Thyroid gland (tissue), 4 donors: ENCODE data around the gene GRIN2A. TPM values are rescaled to one million over a fixed set of nuclear protein-coding genes. Genes with fewer than 3 reads are reported as not detected.

Experiments used
- DNase-seq, 2 donors: peaks; one replicate each; pipeline ENCODE4 v3.0.0-alpha.2; 2019
- H3K27ac ChIP-seq, 3 donors: fragments of 200-600 bp; sonication (generic); 1 replicate in 2 of 3; 2 replicates in 1 of 3; pipeline ENCODE4 v1.5.1; 2016 to 2019; ENCODE audit warnings: mild to moderate bottlenecking in 1 of 3, moderate library complexity in 1 of 3
- H3K27me3 ChIP-seq: fragments of 200-600 bp; sonication (generic); one replicate; pipeline ENCODE4 v1.5.1; 2019
- H3K36me3 ChIP-seq, 2 donors: fragments of 200-600 bp; sonication (generic); one replicate each; pipeline ENCODE4 v1.5.1; 2016 to 2019
- H3K4me1 ChIP-seq, 2 donors: fragments of 200-600 bp; sonication (generic); one replicate each; pipeline ENCODE4 v1.5.1; 2017 to 2019
- H3K4me3 ChIP-seq, 3 donors: fragments of 200-600 bp; sonication (generic); replicated peaks in 1 of 3; 1 replicate in 2 of 3; 2 replicates in 1 of 3; pipeline ENCODE4 v1.5.1; 2016; ENCODE audit warnings: mild to moderate bottlenecking in 1 of 3
- H3K9me3 ChIP-seq: fragments of 200-600 bp; sonication (generic); one replicate; pipeline ENCODE4 v1.5.1; 2017
- POLR2A ChIP-seq, 2 donors: fragments of 450-650 bp; IDR thresholded peaks; one replicate each; pipeline ENCODE4 v1.6.1; 2017; ENCODE audit warnings: antibody characterized with exemption in 2 of 2, mild to moderate bottlenecking in 2 of 2, moderate library complexity in 1 of 2
- WGBS, 2 donors: methylation state at CpG; one replicate each; pipeline ENCODE4 v1.1.5; 2017; 5-methylcytosine and 5-hydroxymethylcytosine counted together
- intact Hi-C: fragments of 100-400 bp; cut with DNase I; formaldehyde crosslinking; loops from one replicate; pipeline ENCODE4 v1.15.1; 2023
- total RNA-seq, 4 donors: library from RNA; depleted of rRNA; stranded (reverse); fragments of >200 nt; gene quantifications; one replicate each; pipeline ENCODE4 v1.2.3, GENCODE V29; 2016
- TF ChIP-seq, protein P1 (sequence below), 6 experiments: fragments of 200-600 bp in 3 of 6; fragments of 450-650 bp in 3 of 6; sonication (generic) in 3 of 6; IDR thresholded peaks; one replicate each; pipeline ENCODE4 v1.5.1; 2016 to 2019; ENCODE audit warnings: antibody characterized with exemption in 6 of 6, mild to moderate bottlenecking in 2 of 6, inconsistent platforms in 1 of 6, moderate library complexity in 1 of 6

The GRIN2A gene
- total RNA-seq, 4 donors from 2014 or later: 0.11 to 1.3 (median 0.53) TPM

DNA sequence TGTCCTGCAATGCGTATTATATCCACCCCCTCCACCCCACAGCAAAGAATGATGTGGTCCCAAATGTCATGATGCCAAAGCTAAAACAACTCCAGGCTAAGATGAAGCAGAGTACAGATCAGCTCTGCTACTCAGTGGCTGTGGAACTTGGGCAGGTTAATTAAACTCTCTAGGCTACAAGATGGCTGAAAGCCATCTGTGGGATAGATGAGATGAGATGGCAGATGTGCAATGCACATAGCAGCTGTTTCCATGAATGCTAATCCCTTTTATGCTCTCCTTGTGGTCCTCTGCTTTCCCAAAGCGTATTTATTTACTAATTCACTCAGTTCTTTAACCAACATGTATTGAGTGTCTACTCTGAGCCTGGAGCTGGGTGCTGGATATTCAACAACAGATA lies 114.4 kb downstream of the GRIN2A start:
- 87 to 89% methylated on average over 2 of the region's 2 CpGs for WGBS, 2 donors
- no peak for DNase-seq
- no peak overlapping the region for H3K4me3 ChIP-seq
- H3K9me3 ChIP-seq: no peaks in the 10 kb centered on the region
- H3K36me3 ChIP-seq: no peaks in the 10 kb centered on the region
- H3K4me1 ChIP-seq: no peaks in the 10 kb centered on the region
- H3K27ac ChIP-seq: no peak overlapping the region
- H3K27me3 ChIP-seq: no peaks in the 10 kb centered on the region
- intact Hi-C loops: no loop called here
- no peak for TF ChIP-seq POLR2A (IDR thresholded peaks at IDR 0.05)
- TF ChIP-seq, protein P1, sequence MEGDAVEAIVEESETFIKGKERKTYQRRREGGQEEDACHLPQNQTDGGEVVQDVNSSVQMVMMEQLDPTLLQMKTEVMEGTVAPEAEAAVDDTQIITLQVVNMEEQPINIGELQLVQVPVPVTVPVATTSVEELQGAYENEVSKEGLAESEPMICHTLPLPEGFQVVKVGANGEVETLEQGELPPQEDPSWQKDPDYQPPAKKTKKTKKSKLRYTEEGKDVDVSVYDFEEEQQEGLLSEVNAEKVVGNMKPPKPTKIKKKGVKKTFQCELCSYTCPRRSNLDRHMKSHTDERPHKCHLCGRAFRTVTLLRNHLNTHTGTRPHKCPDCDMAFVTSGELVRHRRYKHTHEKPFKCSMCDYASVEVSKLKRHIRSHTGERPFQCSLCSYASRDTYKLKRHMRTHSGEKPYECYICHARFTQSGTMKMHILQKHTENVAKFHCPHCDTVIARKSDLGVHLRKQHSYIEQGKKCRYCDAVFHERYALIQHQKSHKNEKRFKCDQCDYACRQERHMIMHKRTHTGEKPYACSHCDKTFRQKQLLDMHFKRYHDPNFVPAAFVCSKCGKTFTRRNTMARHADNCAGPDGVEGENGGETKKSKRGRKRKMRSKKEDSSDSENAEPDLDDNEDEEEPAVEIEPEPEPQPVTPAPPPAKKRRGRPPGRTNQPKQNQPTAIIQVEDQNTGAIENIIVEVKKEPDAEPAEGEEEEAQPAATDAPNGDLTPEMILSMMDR (IDR thresholded peaks at IDR 0.05): no peak

DNA sequence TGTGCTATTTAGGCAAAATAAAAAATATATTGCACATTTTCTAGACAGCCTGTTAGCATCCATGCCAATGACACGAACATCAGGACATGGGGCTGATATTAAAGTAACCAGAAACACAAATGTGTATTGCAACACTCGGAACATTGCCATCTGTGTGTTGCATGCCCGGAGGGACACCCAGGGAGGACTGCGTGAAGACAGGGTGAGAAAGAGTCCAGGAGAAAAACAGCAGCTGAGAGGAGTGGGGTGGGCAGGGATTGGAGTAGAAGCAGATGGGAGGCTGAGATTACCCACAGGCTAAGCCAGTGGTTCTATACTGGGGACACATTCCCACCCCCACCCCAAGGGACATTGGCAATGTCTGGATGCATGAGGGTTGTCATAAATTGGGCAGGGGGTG lies 114.8 kb downstream of the GRIN2A start:
- intact Hi-C loops: no loop called here
- 58 to 80% methylated on average over 4 of the region's 4 CpGs for WGBS, 2 donors

DNA sequence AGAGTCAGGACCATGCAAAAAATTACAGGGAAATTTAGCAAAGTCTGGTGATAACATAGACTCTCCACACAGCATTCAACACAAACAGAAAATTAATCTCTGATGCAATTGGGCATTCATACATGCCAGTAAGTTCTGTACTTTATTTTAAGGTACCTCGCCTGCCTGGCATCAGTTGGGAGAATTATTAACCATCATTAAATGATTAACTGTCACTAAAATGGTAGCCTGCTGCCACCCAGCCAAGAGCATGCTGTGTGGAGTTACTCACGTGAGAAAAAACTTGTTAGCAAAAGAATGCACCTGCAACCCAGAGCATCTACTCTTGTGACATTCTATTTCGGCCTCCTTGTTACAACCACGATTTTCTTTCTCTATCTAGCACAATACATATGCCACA lies 117.2 kb downstream of the GRIN2A start:
- intact Hi-C loops: no loop called here
- H3K36me3 ChIP-seq: no peaks in the 10 kb centered on the region
- DNase-seq: no peak
- peaks cover 0 to 8% of the 10 kb centered on the region in 2 donors for H3K4me1 ChIP-seq
- H3K9me3 ChIP-seq: no peaks in the 10 kb centered on the region
- WGBS, 2 donors: 77 to 78% methylated on average over 4 of the region's 4 CpGs
- TF ChIP-seq, protein P1 (IDR thresholded peaks at IDR 0.05): no peak
- no peak for TF ChIP-seq POLR2A (IDR thresholded peaks at IDR 0.05)
- no peak overlapping the region for H3K27ac ChIP-seq
- H3K4me3 ChIP-seq: no peak overlapping the region
- H3K27me3 ChIP-seq: no peaks in the 10 kb centered on the region

More for the DNA sequence above, 114.8 kb downstream of the GRIN2A start:
- H3K9me3 ChIP-seq: no peaks in the 10 kb centered on the region
- no peak overlapping the region for H3K4me3 ChIP-seq
- H3K27ac ChIP-seq: no peak overlapping the region
- TF ChIP-seq, protein P1 (IDR thresholded peaks at IDR 0.05): no peak
- TF ChIP-seq POLR2A (IDR thresholded peaks at IDR 0.05): no peak
- no peak for DNase-seq
- H3K27me3 ChIP-seq: no peaks in the 10 kb centered on the region
- peaks cover 0 to 2% of the 10 kb centered on the region in 2 donors for H3K4me1 ChIP-seq
- no peaks in the 10 kb centered on the region for H3K36me3 ChIP-seq

DNA sequence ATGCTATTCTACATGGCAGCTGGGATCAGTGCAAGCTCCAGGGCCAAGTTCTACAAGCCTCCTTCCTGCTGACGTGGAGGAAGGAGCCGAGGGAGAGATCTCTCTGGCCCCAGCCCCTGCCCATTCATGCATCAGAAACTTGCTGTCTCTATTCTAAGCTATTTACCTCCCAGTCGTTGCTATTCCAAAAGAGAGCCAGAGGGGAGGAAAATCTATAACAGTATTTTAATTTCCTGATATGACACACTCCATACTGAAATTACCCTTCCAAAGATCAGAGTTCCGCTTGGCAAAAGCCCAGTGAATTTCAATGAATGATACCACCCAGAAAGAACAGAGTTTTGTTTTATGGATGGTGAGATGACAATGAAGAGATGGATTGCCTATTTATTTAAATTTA lies 133.4 kb downstream of the GRIN2A start:
- intact Hi-C loops: no loop called here

GRCh38 chr16:10045947-10046346 lies 136.3 kb downstream of the GRIN2A start:
- Histone ChIP-seq H3K4me1 (no peaks in the 10 kb centered on the region), H3K36me3 (no peaks in the 10 kb centered on the region), H3K4me3 (no peak overlapping the region), H3K27ac (no peak overlapping the region), H3K9me3 (no peaks in the 10 kb centered on the region), H3K27me3 (no peaks in the 10 kb centered on the region)
- 90 to 92% methylated on average over 4 of the region's 4 CpGs for WGBS, 2 donors
- no peak for TF ChIP-seq POLR2A (IDR thresholded peaks at IDR 0.05)
- TF ChIP-seq, protein P1 (IDR thresholded peaks at IDR 0.05): no peak
- intact Hi-C loops: no loop called here
- DNase-seq: no peak

More for the DNA sequence above, 133.4 kb downstream of the GRIN2A start:
- Histone ChIP-seq H3K4me1 (no peaks in the 10 kb centered on the region), H3K27me3 (no peaks in the 10 kb centered on the region), H3K36me3 (no peaks in the 10 kb centered on the region), H3K9me3 (no peaks in the 10 kb centered on the region), H3K4me3 (no peak overlapping the region), H3K27ac (no peak overlapping the region)
- TF ChIP-seq, protein P1 (IDR thresholded peaks at IDR 0.05): no peak
- no peak for TF ChIP-seq POLR2A (IDR thresholded peaks at IDR 0.05)
- WGBS, 2 donors: 64 to 68% methylated on average over 4 of the region's 4 CpGs
- DNase-seq: no peak
